ENCODE results near the gene IL22RA1. TPM values are rescaled to one million over a fixed set of nuclear protein-coding genes. Genes with fewer than 3 reads are reported as not detected.

The IL22RA1 gene
- total RNA-seq, 1 donor: not detected

DNA sequence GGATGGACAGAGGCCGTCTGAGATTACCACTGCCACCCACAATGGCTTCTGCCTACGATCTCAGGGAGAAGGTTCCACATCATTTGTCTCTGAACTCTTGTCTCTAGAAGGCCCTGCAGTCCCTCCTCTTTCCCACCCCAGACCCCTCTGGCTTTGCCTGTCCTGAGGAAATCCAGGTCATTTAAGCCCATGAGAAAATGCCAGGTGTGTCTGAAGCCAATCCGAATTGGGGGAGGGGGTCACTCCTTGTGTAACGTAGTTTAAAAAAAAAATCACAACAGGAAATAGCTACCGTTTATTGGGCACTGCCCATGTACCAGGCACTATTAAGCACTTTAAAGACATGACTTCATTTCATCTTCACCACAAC, 23.5 kb downstream of the IL22RA1 start:
- TF ChIP-seq, protein P1, sequence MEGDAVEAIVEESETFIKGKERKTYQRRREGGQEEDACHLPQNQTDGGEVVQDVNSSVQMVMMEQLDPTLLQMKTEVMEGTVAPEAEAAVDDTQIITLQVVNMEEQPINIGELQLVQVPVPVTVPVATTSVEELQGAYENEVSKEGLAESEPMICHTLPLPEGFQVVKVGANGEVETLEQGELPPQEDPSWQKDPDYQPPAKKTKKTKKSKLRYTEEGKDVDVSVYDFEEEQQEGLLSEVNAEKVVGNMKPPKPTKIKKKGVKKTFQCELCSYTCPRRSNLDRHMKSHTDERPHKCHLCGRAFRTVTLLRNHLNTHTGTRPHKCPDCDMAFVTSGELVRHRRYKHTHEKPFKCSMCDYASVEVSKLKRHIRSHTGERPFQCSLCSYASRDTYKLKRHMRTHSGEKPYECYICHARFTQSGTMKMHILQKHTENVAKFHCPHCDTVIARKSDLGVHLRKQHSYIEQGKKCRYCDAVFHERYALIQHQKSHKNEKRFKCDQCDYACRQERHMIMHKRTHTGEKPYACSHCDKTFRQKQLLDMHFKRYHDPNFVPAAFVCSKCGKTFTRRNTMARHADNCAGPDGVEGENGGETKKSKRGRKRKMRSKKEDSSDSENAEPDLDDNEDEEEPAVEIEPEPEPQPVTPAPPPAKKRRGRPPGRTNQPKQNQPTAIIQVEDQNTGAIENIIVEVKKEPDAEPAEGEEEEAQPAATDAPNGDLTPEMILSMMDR (IDR thresholded peaks at IDR 0.05; ENCODE audit: insufficient read depth, low read depth, low read length): no peak
- H3K4me3 ChIP-seq (ENCODE audit: low read depth, low read length): no peak overlapping the region
- DNase-seq (ENCODE audit: low read depth): no peak

DNA sequence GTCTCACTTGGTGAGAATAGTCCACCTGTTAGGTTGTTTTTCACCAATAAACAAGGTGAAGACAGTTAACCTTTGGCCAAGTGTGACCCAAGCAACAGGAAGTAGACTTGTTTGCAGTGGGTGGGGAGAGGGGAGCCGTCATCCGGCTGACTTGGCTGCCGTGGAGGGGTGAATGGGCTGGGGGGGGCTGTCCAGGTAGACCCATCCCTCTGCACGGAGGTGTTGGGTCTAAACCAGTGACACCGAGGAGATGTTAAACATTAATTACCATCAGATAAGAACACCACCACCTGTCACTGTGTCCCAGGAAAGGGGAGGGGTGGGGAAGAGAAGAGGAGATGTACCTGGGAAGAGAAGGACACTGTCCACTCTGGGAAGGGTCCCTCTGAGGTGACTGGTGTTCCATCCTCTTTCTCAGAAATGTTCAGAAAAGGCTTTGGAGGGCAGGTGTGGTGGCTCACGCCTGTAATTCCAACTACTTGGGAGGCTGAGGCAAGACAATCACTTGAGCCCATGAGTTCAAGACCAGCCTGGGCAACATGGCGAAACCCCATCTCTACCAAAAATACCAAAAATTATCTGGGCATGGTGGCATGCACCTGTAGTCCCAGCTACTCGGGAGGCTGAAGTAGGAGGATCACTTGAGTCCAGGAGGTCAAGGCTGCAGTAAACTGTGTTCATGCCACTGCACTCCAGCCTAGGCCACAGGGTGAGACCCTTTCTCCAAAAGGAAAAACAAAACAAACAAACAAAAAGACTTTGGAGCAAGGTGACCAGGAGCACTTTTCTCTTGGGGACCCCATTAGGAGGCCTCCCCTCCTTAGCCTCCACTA, 24.3 kb downstream of the IL22RA1 start:
- DNase-seq (ENCODE audit: low read depth): no peak
- TF ChIP-seq, protein P1 (IDR thresholded peaks at IDR 0.05; ENCODE audit: insufficient read depth, low read depth, low read length): no peak
- no peak overlapping the region for H3K4me3 ChIP-seq (ENCODE audit: low read depth, low read length)

DNA sequence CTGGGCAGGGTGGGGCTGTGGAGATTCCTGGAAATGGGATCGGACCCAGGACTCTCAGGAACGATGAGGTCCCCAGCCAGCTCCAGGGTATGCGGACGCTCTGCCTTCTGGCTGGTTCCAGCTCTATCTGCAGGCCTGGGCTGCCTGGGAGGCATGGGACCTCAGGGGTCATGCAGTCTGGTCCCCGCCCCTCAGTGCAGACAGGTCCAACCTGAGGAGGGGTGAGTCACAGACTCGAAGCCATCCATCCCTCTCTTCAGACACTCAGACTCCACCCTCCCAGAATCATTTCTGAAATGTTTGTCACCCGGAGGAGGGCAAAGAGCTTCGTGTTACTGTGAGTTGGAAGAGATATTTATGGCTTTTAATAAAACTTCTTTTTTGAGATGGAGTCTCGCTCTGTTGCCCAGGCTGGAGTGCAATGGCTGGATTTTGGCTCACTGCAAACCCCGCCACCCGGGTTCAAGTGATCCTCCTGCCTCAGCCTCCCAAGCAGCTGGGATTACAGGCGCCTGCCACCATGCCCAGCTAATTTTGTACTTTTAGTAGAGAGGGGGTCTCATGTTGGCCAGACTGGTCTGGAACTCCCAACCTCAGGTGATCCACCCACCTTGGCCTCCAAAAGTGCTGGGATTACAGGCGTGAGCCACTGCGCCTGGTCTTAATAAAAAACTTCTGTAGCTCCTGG, 25.1 kb downstream of the IL22RA1 start:
- H3K4me3 ChIP-seq (ENCODE audit: low read depth, low read length): no peak overlapping the region
- TF ChIP-seq, protein P1 (IDR thresholded peaks at IDR 0.05; ENCODE audit: insufficient read depth, low read depth, low read length): no peak
- no peak for DNase-seq (ENCODE audit: low read depth)

DNA sequence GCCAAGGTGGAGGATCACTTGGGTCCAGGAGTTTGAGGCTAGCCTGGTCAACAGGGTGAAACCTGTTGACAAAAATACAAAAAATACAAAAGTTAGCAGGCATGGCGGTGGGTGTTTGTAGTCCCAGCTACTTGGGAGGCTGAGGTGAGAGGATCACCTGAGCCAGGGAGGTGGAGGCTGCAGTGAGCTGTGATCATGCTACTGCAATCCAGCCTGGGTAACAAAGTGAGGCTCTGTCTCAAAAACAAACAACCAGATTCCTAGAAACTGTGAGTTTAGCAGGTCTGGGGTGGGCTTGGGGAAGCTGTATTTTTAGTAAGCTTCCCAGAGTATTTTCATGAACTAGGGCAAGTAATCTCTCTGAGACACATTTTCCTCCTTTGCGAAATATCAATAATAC, 25.8 kb downstream of the IL22RA1 start:
- TF ChIP-seq, protein P1 (IDR thresholded peaks at IDR 0.05; ENCODE audit: insufficient read depth, low read depth, low read length): no peak
- H3K4me3 ChIP-seq (ENCODE audit: low read depth, low read length): no peak overlapping the region
- no peak for DNase-seq (ENCODE audit: low read depth)

DNA sequence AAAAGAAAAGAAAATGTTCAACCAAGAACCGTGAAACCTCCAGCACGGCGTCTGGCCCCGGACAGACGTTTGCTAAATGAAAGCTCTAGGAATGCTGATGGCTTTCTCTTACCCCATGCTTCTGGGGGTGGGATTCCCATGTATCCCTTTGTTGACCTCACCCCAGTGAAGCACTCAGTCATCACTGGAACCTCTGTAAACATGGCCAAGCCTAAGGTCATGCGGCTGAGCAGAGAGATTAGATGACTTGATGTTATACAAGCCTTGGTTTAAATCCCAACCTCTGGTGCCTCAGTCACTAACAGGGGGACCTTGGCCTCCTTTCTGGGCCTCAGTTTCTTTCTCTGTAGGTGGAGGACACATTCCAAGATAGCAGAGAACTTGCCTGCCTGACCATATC, 28.2 kb downstream of the IL22RA1 start:
- TF ChIP-seq, protein P1 (IDR thresholded peaks at IDR 0.05; ENCODE audit: insufficient read depth, low read depth, low read length): no peak
- H3K4me3 ChIP-seq (ENCODE audit: low read depth, low read length): no peak overlapping the region
- no peak for DNase-seq (ENCODE audit: low read depth)

DNA sequence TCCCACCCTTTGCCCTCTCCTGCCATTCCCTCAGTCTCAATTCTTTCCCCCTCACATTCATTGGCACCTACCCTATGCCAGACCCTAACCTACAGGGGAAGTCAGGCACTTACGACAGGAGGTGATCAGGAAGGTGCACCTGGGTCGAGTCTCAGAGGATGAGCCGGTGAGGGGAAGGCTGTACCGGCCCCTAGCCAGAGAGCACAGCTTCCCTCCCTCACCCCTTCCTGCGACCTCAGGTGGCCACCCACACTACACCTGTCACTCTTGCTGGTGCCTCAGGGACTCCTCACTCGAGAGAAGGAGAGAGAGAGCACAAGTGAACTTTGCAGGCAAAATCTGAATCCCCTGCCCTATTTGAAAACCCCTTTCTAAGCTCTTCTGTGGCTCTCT, 29.3 kb downstream of the IL22RA1 start:
- TF ChIP-seq, protein P1 (IDR thresholded peaks at IDR 0.05; ENCODE audit: insufficient read depth, low read depth, low read length): no peak
- no peak for DNase-seq (ENCODE audit: low read depth)
- no peak overlapping the region for H3K4me3 ChIP-seq (ENCODE audit: low read depth, low read length)
